ENCODE results near the gene STAB1.

STAB1 gene

DNA sequence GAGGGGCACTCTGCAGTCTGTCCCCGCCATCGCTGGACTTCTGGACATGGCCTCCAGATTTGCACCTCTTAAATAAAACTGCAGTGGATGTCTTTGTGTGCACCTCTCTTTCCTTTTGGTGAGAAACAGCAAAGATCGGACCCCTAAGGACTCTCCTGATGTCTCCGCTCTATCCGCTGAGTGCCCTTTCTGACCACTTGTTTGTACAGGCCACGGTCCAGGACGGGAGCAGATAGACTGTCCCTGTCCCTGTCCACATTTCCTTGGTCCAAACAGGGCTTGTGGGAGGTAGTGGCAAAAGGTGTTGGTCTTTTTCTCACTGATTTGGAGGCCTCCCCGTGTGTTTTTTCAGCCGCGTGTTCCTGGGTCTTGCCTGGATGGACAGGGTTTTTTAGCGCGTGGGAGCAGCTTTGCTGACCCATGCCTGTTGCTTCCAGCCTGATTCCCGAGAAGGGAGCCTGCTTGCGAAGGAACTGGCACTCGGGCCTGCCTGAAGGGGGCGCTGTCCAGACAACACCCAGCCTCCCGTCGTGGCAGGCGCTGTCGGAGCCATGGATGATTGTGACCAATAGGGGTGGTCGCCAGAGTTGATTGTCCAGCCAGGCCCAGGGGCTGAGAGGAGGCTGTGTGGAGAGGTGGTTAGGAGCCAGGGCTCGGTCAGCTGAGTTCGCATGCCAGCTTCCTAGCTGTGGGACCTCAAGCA is 13.2 kb upstream of the STAB1 start:
- H3K9me3 ChIP-seq (ENCODE audit: low read depth, low read length) = no peaks in the 10 kb centered on the region
- DNase-seq (ENCODE audit: low read depth, low spot score) = no peak
- no peak overlapping the region for H3K27ac ChIP-seq
- no peak for TF ChIP-seq POLR2AphosphoS5 (IDR thresholded peaks at IDR 0.05; ENCODE audit: borderline replicate concordance, low read depth, low read length)
- no peak for TF ChIP-seq FOXP2 (optimal IDR thresholded peaks at IDR 0.05; ENCODE audit: control extremely low read depth, extremely low read length, insufficient read depth)
- TF ChIP-seq EZH2 (IDR thresholded peaks at IDR 0.05) = no peak
- no peak overlapping the region for H3K9ac ChIP-seq (ENCODE audit: insufficient read length)
- H3K36me3 ChIP-seq (ENCODE audit: insufficient read depth, low read length) = peaks cover 4% of the 10 kb centered on the region; the same call in 1 of the 2 replicates
- H3K4me3 ChIP-seq = no peak overlapping the region

DNA sequence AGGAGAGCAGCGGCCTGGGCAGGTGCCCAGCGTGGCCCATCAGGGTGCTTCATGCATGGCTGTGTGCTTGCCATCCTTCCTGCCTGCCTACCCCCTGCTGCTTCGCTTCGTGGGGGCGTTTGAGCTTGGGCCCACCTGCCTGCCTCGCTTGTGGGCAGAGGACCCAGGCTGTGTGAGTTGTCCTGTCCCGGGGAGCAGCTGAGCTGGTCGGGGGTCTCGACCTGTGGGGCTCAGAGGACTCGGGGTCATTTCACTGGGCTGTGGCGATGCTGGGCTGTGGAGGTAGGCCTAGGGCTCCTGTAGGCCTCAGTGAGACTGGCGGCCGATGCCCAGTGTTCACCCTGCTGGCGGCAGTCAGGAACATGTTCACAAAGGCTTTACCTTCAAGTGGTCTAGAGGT is 12.1 kb upstream of the STAB1 start:
- no peaks in the 10 kb centered on the region for H3K9me3 ChIP-seq (ENCODE audit: low read depth, low read length)
- no peak overlapping the region for H3K27ac ChIP-seq
- H3K4me3 ChIP-seq = no peak overlapping the region
- TF ChIP-seq EZH2 (IDR thresholded peaks at IDR 0.05) = no peak
- no peak for TF ChIP-seq FOXP2 (optimal IDR thresholded peaks at IDR 0.05; ENCODE audit: control extremely low read depth, extremely low read length, insufficient read depth)
- no peak for TF ChIP-seq POLR2AphosphoS5 (IDR thresholded peaks at IDR 0.05; ENCODE audit: borderline replicate concordance, low read depth, low read length)
- H3K36me3 ChIP-seq (ENCODE audit: insufficient read depth, low read length) = no peaks in the 10 kb centered on the region; the same call in 1 of the 2 replicates
- no peak for DNase-seq (ENCODE audit: low read depth, low spot score)
- H3K9ac ChIP-seq (ENCODE audit: insufficient read length) = no peak overlapping the region

DNA sequence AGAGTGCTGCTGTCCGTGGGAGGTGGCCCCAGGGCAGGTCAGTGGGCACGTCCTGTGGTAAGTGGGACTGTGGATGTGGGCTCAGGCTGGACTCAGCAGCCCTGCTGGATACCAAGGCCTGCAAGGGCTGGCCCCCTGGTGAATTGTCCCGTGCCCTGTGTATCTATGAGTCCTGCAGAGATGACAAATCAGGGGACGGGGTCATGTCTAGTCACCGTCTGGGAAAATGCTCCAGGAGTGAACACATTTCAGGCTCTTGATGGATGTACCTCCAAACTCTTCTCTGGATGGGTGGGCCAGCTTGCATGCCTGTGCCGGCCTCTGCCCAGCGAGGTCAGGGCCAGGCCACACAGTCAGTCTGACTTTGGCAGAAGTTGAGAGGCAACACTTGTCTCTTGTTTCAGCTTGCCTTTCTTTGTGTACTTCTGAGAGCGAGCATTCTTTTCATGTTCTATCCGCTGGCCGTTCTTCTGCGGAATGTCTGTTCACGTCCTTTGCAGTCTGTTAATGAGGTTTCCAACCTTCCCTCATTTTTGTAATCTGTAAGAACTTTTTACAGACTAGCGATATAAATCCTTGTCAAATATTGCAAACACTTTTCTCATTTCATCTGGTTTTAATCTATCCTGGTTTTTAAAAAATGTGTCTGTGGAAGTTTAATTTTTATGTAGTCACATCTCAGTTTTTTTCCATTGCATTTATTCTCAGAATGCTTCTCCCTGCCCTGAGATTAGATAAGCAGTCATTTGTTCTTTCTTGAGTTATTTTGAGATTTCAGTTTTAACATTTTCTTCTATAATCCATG is 11.4 kb upstream of the STAB1 start:
- DNase-seq (ENCODE audit: low read depth, low spot score) = no peak
- no peak overlapping the region for H3K4me3 ChIP-seq
- TF ChIP-seq POLR2AphosphoS5 (IDR thresholded peaks at IDR 0.05; ENCODE audit: borderline replicate concordance, low read depth, low read length) = no peak
- TF ChIP-seq EZH2 (IDR thresholded peaks at IDR 0.05) = no peak
- TF ChIP-seq FOXP2 (optimal IDR thresholded peaks at IDR 0.05; ENCODE audit: control extremely low read depth, extremely low read length, insufficient read depth) = no peak
- H3K36me3 ChIP-seq (ENCODE audit: insufficient read depth, low read length) = no peaks in the 10 kb centered on the region; the same call in 1 of the 2 replicates
- H3K9me3 ChIP-seq (ENCODE audit: low read depth, low read length) = no peaks in the 10 kb centered on the region
- H3K27ac ChIP-seq = peak overlapping the region; percentile 74
- H3K9ac ChIP-seq (ENCODE audit: insufficient read length) = no peak overlapping the region

DNA sequence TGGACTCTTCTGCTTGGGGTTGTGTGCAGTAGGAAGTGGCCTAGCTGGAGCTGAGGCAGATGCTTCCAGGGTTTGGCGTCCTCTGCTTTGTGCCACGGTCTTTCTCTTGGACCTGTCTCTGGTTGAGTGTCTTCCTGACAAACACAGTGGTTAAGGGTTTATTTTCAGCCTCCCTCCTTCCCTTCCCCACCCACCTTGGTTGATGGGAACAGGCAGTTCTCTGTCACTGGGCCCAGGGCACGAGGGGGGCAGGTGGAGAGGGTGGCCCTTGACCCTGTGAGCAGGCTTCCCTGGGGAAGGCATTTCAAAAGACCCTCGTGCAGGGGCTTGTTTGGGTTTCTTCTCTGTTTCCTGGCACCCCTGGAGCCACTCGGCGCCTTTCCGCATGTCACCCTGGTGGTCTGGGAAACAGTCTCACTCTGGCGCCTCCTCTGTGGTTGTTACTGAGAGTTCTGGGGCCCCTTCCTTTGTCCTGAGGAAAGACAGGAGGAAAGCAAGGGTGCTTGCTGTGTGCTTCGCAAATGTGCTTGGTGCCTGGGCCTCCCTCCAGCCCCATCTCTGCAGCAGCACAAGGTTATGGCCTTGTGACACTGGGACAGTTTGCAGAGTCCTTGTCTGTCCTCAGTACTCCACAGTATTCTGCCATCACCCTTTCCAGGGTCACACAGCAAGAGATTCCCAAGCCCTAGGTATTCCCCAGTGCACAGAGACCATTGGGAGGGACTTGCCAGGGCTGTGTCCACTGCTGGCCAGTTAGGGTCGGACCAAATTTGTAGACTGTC is 10.3 kb upstream of the STAB1 start:
- H3K36me3 ChIP-seq (ENCODE audit: insufficient read depth, low read length) = no peaks in the 10 kb centered on the region; the same call in 1 of the 2 replicates

DNA sequence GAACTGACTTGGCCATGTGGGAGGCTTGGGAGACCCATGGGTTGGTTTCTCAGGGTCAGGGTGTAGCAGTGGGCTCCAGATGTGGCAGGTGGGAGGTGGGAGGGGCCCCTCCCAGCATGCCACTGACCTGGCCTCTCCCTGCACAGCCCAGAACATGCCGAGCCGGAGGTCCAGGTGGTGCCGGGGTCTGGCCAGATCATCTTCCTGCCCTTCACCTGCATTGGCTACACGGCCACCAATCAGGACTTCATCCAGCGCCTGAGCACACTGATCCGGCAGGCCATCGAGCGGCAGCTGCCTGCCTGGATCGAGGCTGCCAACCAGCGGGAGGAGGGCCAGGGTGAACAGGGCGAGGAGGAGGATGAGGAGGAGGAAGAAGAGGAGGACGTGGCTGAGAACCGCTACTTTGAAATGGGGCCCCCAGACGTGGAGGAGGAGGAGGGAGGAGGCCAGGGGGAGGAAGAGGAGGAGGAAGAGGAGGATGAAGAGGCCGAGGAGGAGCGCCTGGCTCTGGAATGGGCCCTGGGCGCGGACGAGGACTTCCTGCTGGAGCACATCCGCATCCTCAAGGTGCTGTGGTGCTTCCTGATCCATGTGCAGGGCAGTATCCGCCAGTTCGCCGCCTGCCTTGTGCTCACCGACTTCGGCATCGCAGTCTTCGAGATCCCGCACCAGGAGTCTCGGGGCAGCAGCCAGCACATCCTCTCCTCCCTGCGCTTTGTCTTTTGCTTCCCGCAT is 7.9 kb upstream of the STAB1 start:
- Histone ChIP-seq H3K4me3 (no peak overlapping the region), H3K36me3 (ENCODE audit: insufficient read depth, low read length) (no peaks in the 10 kb centered on the region), H3K9me3 (ENCODE audit: low read depth, low read length) (no peaks in the 10 kb centered on the region), H3K9ac (ENCODE audit: insufficient read length) (no peak overlapping the region), H3K27ac (no peak overlapping the region)
- TF ChIP-seq EZH2 (IDR thresholded peaks at IDR 0.05) = no peak
- DNase-seq (ENCODE audit: low read depth, low spot score) = no peak

More for the DNA sequence above, 10.3 kb upstream of the STAB1 start:
- no peak for TF ChIP-seq POLR2AphosphoS5 (IDR thresholded peaks at IDR 0.05; ENCODE audit: borderline replicate concordance, low read depth, low read length)
- TF ChIP-seq FOXP2 (optimal IDR thresholded peaks at IDR 0.05; ENCODE audit: control extremely low read depth, extremely low read length, insufficient read depth) = no peak
- TF ChIP-seq EZH2 (IDR thresholded peaks at IDR 0.05) = no peak
- H3K4me3 ChIP-seq = no peak overlapping the region
- no peak for DNase-seq (ENCODE audit: low read depth, low spot score)
- H3K27ac ChIP-seq = no peak overlapping the region
- H3K9ac ChIP-seq (ENCODE audit: insufficient read length) = no peak overlapping the region
- H3K9me3 ChIP-seq (ENCODE audit: low read depth, low read length) = no peaks in the 10 kb centered on the region

DNA sequence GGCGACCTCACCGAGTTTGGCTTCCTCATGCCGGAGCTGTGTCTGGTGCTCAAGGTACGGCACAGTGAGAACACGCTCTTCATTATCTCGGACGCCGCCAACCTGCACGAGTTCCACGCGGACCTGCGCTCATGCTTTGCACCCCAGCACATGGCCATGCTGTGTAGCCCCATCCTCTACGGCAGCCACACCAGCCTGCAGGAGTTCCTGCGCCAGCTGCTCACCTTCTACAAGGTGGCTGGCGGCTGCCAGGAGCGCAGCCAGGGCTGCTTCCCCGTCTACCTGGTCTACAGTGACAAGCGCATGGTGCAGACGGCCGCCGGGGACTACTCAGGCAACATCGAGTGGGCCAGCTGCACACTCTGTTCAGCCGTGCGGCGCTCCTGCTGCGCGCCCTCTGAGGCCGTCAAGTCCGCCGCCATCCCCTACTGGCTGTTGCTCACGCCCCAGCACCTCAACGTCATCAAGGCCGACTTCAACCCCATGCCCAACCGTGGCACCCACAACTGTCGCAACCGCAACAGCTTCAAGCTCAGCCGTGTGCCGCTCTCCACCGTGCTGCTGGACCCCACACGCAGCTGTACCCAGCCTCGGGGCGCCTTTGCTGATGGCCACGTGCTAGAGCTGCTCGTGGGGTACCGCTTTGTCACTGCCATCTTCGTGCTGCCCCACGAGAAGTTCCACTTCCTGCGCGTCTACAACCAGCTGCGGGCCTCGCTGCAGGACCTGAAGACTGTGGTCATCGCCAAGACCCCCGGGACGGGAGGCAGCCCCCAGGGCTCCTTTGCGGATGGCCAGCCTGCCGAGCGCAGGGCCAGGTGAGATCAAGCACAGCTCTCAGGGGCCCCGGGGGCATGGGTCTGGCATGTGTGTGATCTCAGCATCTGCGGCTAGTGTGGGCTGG is 7.1 kb upstream of the STAB1 start:
- no peak overlapping the region for H3K9ac ChIP-seq (ENCODE audit: insufficient read length)
- no peak for DNase-seq (ENCODE audit: low read depth, low spot score)
- TF ChIP-seq POLR2AphosphoS5 (IDR thresholded peaks at IDR 0.05; ENCODE audit: borderline replicate concordance, low read depth, low read length) (no peak), FOXP2 (optimal IDR thresholded peaks at IDR 0.05; ENCODE audit: control extremely low read depth, extremely low read length, insufficient read depth) (no peak), EZH2 (IDR thresholded peaks at IDR 0.05) (no peak)
- H3K36me3 ChIP-seq (ENCODE audit: insufficient read depth, low read length) = no peaks in the 10 kb centered on the region
- H3K4me3 ChIP-seq = no peak overlapping the region
- H3K9me3 ChIP-seq (ENCODE audit: low read depth, low read length) = no peaks in the 10 kb centered on the region
- H3K27ac ChIP-seq = no peak overlapping the region

DNA sequence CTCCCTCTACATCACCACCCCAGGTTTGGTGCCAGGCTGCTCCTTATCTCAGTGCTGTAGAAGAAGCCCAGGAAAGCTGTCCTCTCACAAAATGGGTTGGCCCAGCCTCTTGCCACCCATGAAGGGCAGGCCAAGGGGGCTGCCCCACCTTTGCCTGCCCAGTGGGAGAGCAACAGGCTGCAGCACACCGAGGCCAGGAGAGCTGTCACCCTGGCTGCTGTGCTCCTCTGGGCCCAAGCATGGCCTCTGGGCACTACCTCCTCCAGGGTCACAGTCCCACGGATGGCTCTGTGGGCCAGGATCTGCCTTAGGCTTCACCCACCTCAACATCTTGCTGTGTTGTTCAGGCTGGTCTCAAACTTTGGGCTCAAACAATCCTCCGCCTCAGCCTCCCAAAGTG is 6.4 kb upstream of the STAB1 start:
- Histone ChIP-seq H3K36me3 (ENCODE audit: insufficient read depth, low read length) (no peaks in the 10 kb centered on the region), H3K9me3 (ENCODE audit: low read depth, low read length) (no peaks in the 10 kb centered on the region), H3K4me3 (no peak overlapping the region), H3K27ac (no peak overlapping the region), H3K9ac (ENCODE audit: insufficient read length) (no peak overlapping the region)
- no peak for TF ChIP-seq POLR2AphosphoS5 (IDR thresholded peaks at IDR 0.05; ENCODE audit: borderline replicate concordance, low read depth, low read length)
- TF ChIP-seq FOXP2 (optimal IDR thresholded peaks at IDR 0.05; ENCODE audit: control extremely low read depth, extremely low read length, insufficient read depth) = no peak
- no peak for TF ChIP-seq EZH2 (IDR thresholded peaks at IDR 0.05)
- DNase-seq (ENCODE audit: low read depth, low spot score) = no peak

All from SK-N-MC (cell line).